ENCODE results near the gene PIP5K1C. TPM values are rescaled to one million over a fixed set of nuclear protein-coding genes. Genes with fewer than 3 reads are reported as not detected.

The PIP5K1C gene
- total RNA-seq, 1 donor from 2014 or later, result 26.5 TPM

DNA sequence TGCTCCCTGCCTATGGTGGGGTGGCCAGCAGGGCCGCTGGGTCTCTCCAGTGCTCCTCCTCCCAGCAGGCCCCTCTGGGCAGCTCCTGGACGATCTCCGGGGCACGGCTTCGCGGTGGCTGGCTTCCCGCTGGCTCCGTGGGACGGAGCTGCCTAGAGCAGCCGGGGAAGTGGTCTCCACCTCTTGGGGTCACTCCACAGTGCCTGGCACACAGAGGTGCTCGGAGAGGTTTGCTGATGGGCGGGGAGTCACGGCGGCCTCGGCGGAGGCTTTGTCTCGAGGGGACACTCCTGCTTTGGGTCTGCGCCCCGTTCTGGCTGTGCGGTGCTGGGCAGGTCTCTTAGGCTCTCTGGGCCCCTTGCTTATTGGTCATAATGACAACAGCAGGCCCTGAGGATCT lies 63.8 kb downstream of the PIP5K1C start:
- Histone ChIP-seq H3K27me3 (ENCODE audit: control insufficient read depth, insufficient read depth, low read length) (no peaks in the 10 kb centered on the region), H3K36me3 (ENCODE audit: control insufficient read depth, insufficient read depth, low read length) (peaks cover 2% of the 10 kb centered on the region), H3K4me3 (ENCODE audit: low read depth, low read length) (no peak overlapping the region)
- DNase-seq (ENCODE audit: low read depth), result no peak
- no peak for TF ChIP-seq CTCF (IDR thresholded peaks at IDR 0.05; ENCODE audit: insufficient read depth, low read length, poor library complexity, severe bottlenecking)

DNA sequence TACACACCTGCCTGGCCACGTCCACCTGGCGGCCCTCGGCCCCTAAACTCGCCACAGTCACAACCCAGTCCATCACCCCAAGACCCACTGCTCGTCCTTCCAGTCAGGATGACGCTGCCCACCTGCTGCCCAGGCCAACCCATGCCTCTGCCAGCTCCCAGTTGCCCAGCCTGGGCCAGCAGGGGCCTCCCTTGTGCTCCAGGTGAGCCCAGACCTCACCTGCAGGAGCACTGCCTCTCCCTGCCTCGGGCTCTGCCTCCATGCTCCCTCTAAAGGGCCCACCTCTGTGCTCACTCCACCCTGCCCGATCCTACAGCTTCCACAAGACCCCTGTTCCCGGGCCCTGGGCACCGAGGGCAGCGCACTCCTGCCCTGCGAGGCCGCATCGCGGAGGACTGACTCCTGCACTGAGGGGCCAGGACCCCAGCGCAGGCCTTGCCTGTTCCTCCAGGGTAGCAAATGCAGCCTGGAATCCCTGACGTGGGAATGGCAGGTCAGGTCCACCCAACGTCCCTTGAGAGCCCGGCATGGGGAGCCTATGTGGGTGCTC lies 65.7 kb downstream of the PIP5K1C start:
- Histone ChIP-seq H3K36me3 (ENCODE audit: control insufficient read depth, insufficient read depth, low read length) (peaks cover 3% of the 10 kb centered on the region), H3K4me3 (ENCODE audit: low read depth, low read length) (no peak overlapping the region), H3K27me3 (ENCODE audit: control insufficient read depth, insufficient read depth, low read length) (no peaks in the 10 kb centered on the region)
- no peak for DNase-seq (ENCODE audit: low read depth)
- TF ChIP-seq CTCF (IDR thresholded peaks at IDR 0.05; ENCODE audit: insufficient read depth, low read length, poor library complexity, severe bottlenecking), result no peak

DNA sequence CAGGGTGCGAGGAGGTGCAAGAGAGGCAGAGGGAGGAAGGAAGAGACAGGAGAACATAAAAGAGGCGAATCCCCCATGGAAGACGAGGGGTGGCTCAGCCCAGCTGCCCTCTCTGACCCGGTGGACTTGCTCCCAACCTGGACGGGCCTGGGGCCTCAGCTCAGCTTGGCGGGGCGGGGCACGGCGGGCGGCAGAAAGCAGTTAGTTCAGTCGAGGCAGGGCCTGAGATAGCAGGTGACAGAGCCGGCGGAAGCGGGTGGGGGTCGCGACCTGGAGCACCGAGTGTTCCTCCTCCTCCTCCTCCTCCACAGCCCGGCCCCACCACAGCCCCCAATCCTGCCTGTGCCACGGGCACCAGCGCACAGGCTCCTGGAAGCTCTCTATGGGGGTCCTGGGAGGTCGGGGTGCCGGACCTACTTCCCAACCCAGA lies 66.7 kb downstream of the PIP5K1C start:
- Histone ChIP-seq H3K27me3 (ENCODE audit: control insufficient read depth, insufficient read depth, low read length) (no peaks in the 10 kb centered on the region), H3K4me3 (ENCODE audit: low read depth, low read length) (no peak overlapping the region), H3K36me3 (ENCODE audit: control insufficient read depth, insufficient read depth, low read length) (peaks cover 3% of the 10 kb centered on the region)
- no peak for DNase-seq (ENCODE audit: low read depth)
- no peak for TF ChIP-seq CTCF (IDR thresholded peaks at IDR 0.05; ENCODE audit: insufficient read depth, low read length, poor library complexity, severe bottlenecking)

- no peak for TF ChIP-seq CTCF (IDR thresholded peaks at IDR 0.05; ENCODE audit: insufficient read depth, low read length, poor library complexity, severe bottlenecking)
- Histone ChIP-seq H3K36me3 (ENCODE audit: control insufficient read depth, insufficient read depth, low read length) (peaks cover 3% of the 10 kb centered on the region), H3K4me3 (ENCODE audit: low read depth, low read length) (no peak overlapping the region), H3K27me3 (ENCODE audit: control insufficient read depth, insufficient read depth, low read length) (no peaks in the 10 kb centered on the region)
- no peak for DNase-seq (ENCODE audit: low read depth)
Measured at GRCh38 chr19:3632739-3633558, 67.3 kb downstream of the PIP5K1C start.

- no peak for DNase-seq (ENCODE audit: low read depth)
- H3K4me3 ChIP-seq (ENCODE audit: low read depth, low read length), result no peak overlapping the region
- no peaks in the 10 kb centered on the region for H3K27me3 ChIP-seq (ENCODE audit: control insufficient read depth, insufficient read depth, low read length)
- H3K36me3 ChIP-seq (ENCODE audit: control insufficient read depth, insufficient read depth, low read length), result peaks cover 3% of the 10 kb centered on the region
- TF ChIP-seq CTCF (IDR thresholded peaks at IDR 0.05; ENCODE audit: insufficient read depth, low read length, poor library complexity, severe bottlenecking), result no peak
Measured at GRCh38 chr19:3632098-3632497, 68.2 kb downstream of the PIP5K1C start.

All from kidney epithelial cell (primary cell).